ENCODE measurements around the gene FBXL16. TPM values are rescaled to one million over a fixed set of nuclear protein-coding genes. Genes with fewer than 3 reads are reported as not detected.

The FBXL16 gene
- total RNA-seq, 6 donors from 2014 or later: 1.0 to 8.1 (median 4.1) TPM

GRCh38 chr16:680625-680945 is 25.0 kb downstream of the FBXL16 start:
- Histone ChIP-seq H3K9me3 (no peaks in the 10 kb centered on the region), H3K36me3 (peaks cover 8 to 21% (median 18%) of the 10 kb centered on the region in 4 donors), H3K27ac (peak overlapping the region; percentile 83 to 94 (median 91)), H3K4me3 (peak overlapping the region; percentile 65 to 97 (median 91)), H3K27me3 (no peaks in the 10 kb centered on the region), H3K4me1 (peaks cover 44 to 77% (median 53%) of the 10 kb centered on the region in 4 donors)
- ATAC-seq (ENCODE audit: low FRiP score in 2 of 2) (no peak), DNase-seq (no peak)
- 0% methylated on average over 28 of the region's 38 CpGs; no CpG with 5 or more reads in 1 of the 2 donors for WGBS, 2 donors
- TF ChIP-seq CTCF (IDR thresholded peaks at IDR 0.05): no peak
- TF ChIP-seq EP300 (IDR thresholded peaks at IDR 0.05): no peak
- TF ChIP-seq POLR2A (IDR thresholded peaks at IDR 0.05): no peak
- TF ChIP-seq POLR2AphosphoS5 (IDR thresholded peaks at IDR 0.05): no peak

- DNase-seq (peak; percentile 90 to 97), ATAC-seq (ENCODE audit: low FRiP score in 2 of 2) (peak; percentile 88 to 89)
- WGBS, 2 donors: 0 to 1% methylated on average over 3 to 31 of the region's 91 CpGs
- Histone ChIP-seq H3K27ac (peak within 1 kb of the TSS; percentile 83 to 94 (median 91)), H3K36me3 (peaks cover 8 to 21% (median 18%) of the 10 kb centered on the region in 4 donors), H3K4me1 (peaks cover 45 to 77% (median 53%) of the 10 kb centered on the region in 4 donors), H3K4me3 (peak within 1 kb of the TSS; percentile 65 to 97 (median 91)), H3K27me3 (no peaks in the 10 kb centered on the region), H3K9me3 (no peaks in the 10 kb centered on the region)
- TF ChIP-seq CTCF (IDR thresholded peaks at IDR 0.05) (peak in 3 of 6 experiments; percentile 4 to 28 (median 20)), EP300 (IDR thresholded peaks at IDR 0.05) (no peak), POLR2A (IDR thresholded peaks at IDR 0.05) (peak in 2 of 4 donors; percentile 38 to 90), POLR2AphosphoS5 (IDR thresholded peaks at IDR 0.05) (peak in 1 of 2 donors; percentile 66)
These were observed 25.6 kb downstream of the FBXL16 start, which contains the start of gene STUB1 for GRCh38 chr16:679814-680624. STUB1 (plus strand) TSS chr16:680410; CDS start chr16:680526, 116 bp downstream.

GRCh38 chr16:678858-679813 is 26.5 kb downstream of the FBXL16 start:
- H3K27ac ChIP-seq: peak overlapping the region; percentile 61 to 94 (median 87)
- H3K27me3 ChIP-seq: no peaks in the 10 kb centered on the region
- WGBS, 2 donors: 0 to 50% methylated on average over 12 to 29 of the region's 52 CpGs
- peak; percentile 74 to 91 for DNase-seq
- H3K36me3 ChIP-seq: peaks cover 8 to 23% (median 18%) of the 10 kb centered on the region in 4 donors
- H3K4me1 ChIP-seq: peaks cover 43 to 79% (median 51%) of the 10 kb centered on the region in 4 donors
- TF ChIP-seq POLR2AphosphoS5 (IDR thresholded peaks at IDR 0.05) (peak in 1 of 2 donors; percentile 41), CTCF (IDR thresholded peaks at IDR 0.05) (no peak), POLR2A (IDR thresholded peaks at IDR 0.05) (no peak), EP300 (IDR thresholded peaks at IDR 0.05) (no peak)
- no peaks in the 10 kb centered on the region for H3K9me3 ChIP-seq
- peak overlapping the region; percentile 27 to 97 (median 91) for H3K4me3 ChIP-seq
- peak; percentile 20 to 39 for ATAC-seq (ENCODE audit: low FRiP score in 2 of 2)

GRCh38 chr16:678209-678857 is 27.3 kb downstream of the FBXL16 start:
- no peak overlapping the region for H3K4me3 ChIP-seq
- no peak for TF ChIP-seq EP300 (IDR thresholded peaks at IDR 0.05)
- ATAC-seq (ENCODE audit: low FRiP score in 2 of 2): no peak
- H3K27ac ChIP-seq: peak overlapping the region in 1 of 4 donors; percentile 94
- WGBS, 2 donors: 76 to 85% methylated on average over 7 to 13 of the region's 21 CpGs
- peaks cover 38 to 72% (median 46%) of the 10 kb centered on the region in 4 donors for H3K4me1 ChIP-seq
- H3K36me3 ChIP-seq: peaks cover 9 to 29% (median 22%) of the 10 kb centered on the region in 4 donors
- peak in 1 of 2 donors; percentile 78 for DNase-seq
- no peaks in the 10 kb centered on the region for H3K27me3 ChIP-seq
- H3K9me3 ChIP-seq: no peaks in the 10 kb centered on the region

Data from upper lobe of left lung (tissue), 6 donors.